ENCODE results near the gene EOGT.

DNA sequence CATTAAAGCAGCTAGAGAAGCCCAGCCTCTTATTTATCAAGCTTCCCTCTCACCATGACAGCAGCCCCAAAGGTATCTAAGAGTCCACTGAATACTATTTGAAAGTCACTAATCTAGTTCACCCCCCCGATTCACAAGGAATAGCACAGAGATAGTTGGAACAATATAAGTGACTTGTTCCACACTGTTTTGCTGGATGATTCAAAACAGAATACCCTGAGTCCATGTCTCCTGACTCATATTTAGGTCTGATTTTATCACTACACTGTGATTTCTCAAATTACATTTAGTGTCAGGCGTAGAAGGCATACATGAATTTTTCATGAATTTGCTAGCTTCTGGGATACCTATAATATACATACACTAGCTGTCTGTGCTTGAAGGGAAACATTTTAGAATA lies 18.7 kb upstream of the EOGT start:
- TF ChIP-seq, protein P1, sequence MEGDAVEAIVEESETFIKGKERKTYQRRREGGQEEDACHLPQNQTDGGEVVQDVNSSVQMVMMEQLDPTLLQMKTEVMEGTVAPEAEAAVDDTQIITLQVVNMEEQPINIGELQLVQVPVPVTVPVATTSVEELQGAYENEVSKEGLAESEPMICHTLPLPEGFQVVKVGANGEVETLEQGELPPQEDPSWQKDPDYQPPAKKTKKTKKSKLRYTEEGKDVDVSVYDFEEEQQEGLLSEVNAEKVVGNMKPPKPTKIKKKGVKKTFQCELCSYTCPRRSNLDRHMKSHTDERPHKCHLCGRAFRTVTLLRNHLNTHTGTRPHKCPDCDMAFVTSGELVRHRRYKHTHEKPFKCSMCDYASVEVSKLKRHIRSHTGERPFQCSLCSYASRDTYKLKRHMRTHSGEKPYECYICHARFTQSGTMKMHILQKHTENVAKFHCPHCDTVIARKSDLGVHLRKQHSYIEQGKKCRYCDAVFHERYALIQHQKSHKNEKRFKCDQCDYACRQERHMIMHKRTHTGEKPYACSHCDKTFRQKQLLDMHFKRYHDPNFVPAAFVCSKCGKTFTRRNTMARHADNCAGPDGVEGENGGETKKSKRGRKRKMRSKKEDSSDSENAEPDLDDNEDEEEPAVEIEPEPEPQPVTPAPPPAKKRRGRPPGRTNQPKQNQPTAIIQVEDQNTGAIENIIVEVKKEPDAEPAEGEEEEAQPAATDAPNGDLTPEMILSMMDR (IDR thresholded peaks at IDR 0.05; ENCODE audit: low read depth, low read length), result no peak
- no peak for TF ChIP-seq POLR2A (IDR thresholded peaks at IDR 0.05; ENCODE audit: extremely low read depth, insufficient read length)
- TF ChIP-seq, protein P2, sequence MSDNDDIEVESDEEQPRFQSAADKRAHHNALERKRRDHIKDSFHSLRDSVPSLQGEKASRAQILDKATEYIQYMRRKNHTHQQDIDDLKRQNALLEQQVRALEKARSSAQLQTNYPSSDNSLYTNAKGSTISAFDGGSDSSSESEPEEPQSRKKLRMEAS (IDR thresholded peaks at IDR 0.05; ENCODE audit: low read depth, low read length), result no peak
